Trophoblast cell (in vitro differentiated cells and primary cell): ENCODE data around the gene TAX1BP1.

Experiments used
- DNase-seq, 2 donors: peaks; one replicate each; pipeline ENCODE4 v3.0.0-alpha.2; 2016
- H2AFZ ChIP-seq: 2 replicates; pipeline ENCODE4 v1.6.1; 2013; ENCODE audit warnings: low read length, moderate library complexity, mild to moderate bottlenecking; ENCODE audit not compliant: insufficient read depth, poor library complexity
- H2AK5ac ChIP-seq: 2 replicates; pipeline ENCODE4 v1.6.1; 2013; ENCODE audit warnings: mild to moderate bottlenecking, low read length
- H2BK120ac ChIP-seq: 2 replicates; pipeline ENCODE4 v1.6.1; 2013; ENCODE audit warnings: low read length, mild to moderate bottlenecking, moderate library complexity; ENCODE audit not compliant: insufficient read depth, poor library complexity
- H2BK12ac ChIP-seq: 2 replicates; pipeline ENCODE4 v1.6.1; 2013; ENCODE audit warnings: mild to moderate bottlenecking, low read length, moderate library complexity
- H2BK5ac ChIP-seq: 2 replicates; pipeline ENCODE4 v1.6.1; 2013; ENCODE audit warnings: low read length, low read depth, moderate library complexity, mild to moderate bottlenecking; ENCODE audit not compliant: poor library complexity
- H3K14ac ChIP-seq: 2 replicates; pipeline ENCODE4 v1.6.1; 2013; ENCODE audit warnings: mild to moderate bottlenecking, low read length
- H3K18ac ChIP-seq: 2 replicates; pipeline ENCODE4 v1.6.1; 2013; ENCODE audit warnings: mild to moderate bottlenecking, low read length
- H3K23ac ChIP-seq: 2 replicates; pipeline ENCODE4 v1.6.1; 2013; ENCODE audit warnings: low read length
- H3K27ac ChIP-seq: 2 replicates; pipeline ENCODE4 v1.5.1; 2013; ENCODE audit warnings: low read depth, mild to moderate bottlenecking, inconsistent platforms, low read length, moderate library complexity
- H3K27me3 ChIP-seq: 2 replicates; pipeline ENCODE4 v1.6.1; 2013; ENCODE audit warnings: inconsistent platforms, mild to moderate bottlenecking, low read length, moderate library complexity; ENCODE audit not compliant: insufficient read depth
- H3K36me3 ChIP-seq, 2 experiments: 1 replicate in 1 of 2; 2 replicates in 1 of 2; pipeline ENCODE4 v1.6.1; 2013; ENCODE audit warnings: low read length in 2 of 2, mild to moderate bottlenecking in 2 of 2, moderate library complexity in 1 of 2; ENCODE audit not compliant: insufficient read depth in 2 of 2, control insufficient read depth in 1 of 2
- H3K4ac ChIP-seq: 2 replicates; pipeline ENCODE4 v1.6.1; 2013; ENCODE audit warnings: low read depth, mild to moderate bottlenecking, low read length, moderate library complexity
- H3K4me1 ChIP-seq, 2 experiments: 1 replicate in 1 of 2; 2 replicates in 1 of 2; pipeline ENCODE4 v1.6.1; 2013; ENCODE audit warnings: low read length in 2 of 2, mild to moderate bottlenecking in 2 of 2, moderate library complexity in 1 of 2; ENCODE audit not compliant: insufficient read depth in 2 of 2, control insufficient read depth in 1 of 2
- H3K4me2 ChIP-seq: 2 replicates; pipeline ENCODE4 v1.6.1; 2013; ENCODE audit warnings: inconsistent platforms, mild to moderate bottlenecking, low read length, moderate library complexity
- H3K4me3 ChIP-seq: 2 replicates; pipeline ENCODE4 v1.5.1; 2013; ENCODE audit warnings: mild to moderate bottlenecking, low read depth, low read length, inconsistent platforms
- H3K79me1 ChIP-seq: one replicate; pipeline ENCODE4 v1.6.1; 2013; ENCODE audit warnings: low read length
- H3K79me2 ChIP-seq: 2 replicates; pipeline ENCODE4 v1.6.1; 2013; ENCODE audit warnings: low read length, mild to moderate bottlenecking; ENCODE audit not compliant: control insufficient read depth, insufficient read depth, poor library complexity
- H3K9ac ChIP-seq: 2 replicates; pipeline ENCODE4 v1.6.1; 2013; ENCODE audit warnings: mild to moderate bottlenecking, low read length
- H3K9me3 ChIP-seq: 2 replicates; pipeline ENCODE4 v1.6.1; 2013; ENCODE audit warnings: low read depth, mild to moderate bottlenecking, control low read depth, inconsistent platforms, low read length; ENCODE audit not compliant: insufficient read depth
- H4K12ac ChIP-seq: 2 replicates; pipeline ENCODE4 v1.6.1; 2013; ENCODE audit warnings: low read depth, mild to moderate bottlenecking, low read length, moderate library complexity
- H4K8ac ChIP-seq: 2 replicates; pipeline ENCODE4 v1.6.1; 2013; ENCODE audit warnings: low read depth, mild to moderate bottlenecking, low read length, moderate library complexity
- H4K91ac ChIP-seq: one replicate; pipeline ENCODE4 v1.6.1; 2013; ENCODE audit warnings: low read depth, mild to moderate bottlenecking, low read length, moderate library complexity
- WGBS: extraction: QIAGEN DNeasy Blood & Tissue Kit; methylation state at CpG from one replicate; pipeline ENCODE4 v1.1.7; 2013; ENCODE audit warnings: missing lambda C conversion rate; ENCODE audit not compliant: insufficient read length, insufficient coverage; ENCODE audit errors: extremely low coverage; 5-methylcytosine and 5-hydroxymethylcytosine counted together

Gene TAX1BP1

GRCh38 chr7:27842094-27842692 is 102.2 kb downstream of the TAX1BP1 start:
- Histone ChIP-seq H2BK5ac (no peak overlapping the region), H2BK120ac (no peak overlapping the region), H3K27me3 (no peaks in the 10 kb centered on the region), H3K4ac (no peak overlapping the region), H3K14ac (no peak overlapping the region), H2BK12ac (no peak overlapping the region), H3K9ac (no peak overlapping the region), H3K4me1 (no peaks in the 10 kb centered on the region), H2AFZ (no peak overlapping the region), H4K12ac (no peak overlapping the region), H3K79me1 (no peaks in the 10 kb centered on the region), H3K9me3 (no peaks in the 10 kb centered on the region), H3K4me2 (no peak overlapping the region), H3K23ac (no peak overlapping the region), H2AK5ac (no peak overlapping the region), H3K27ac (no peak overlapping the region), H3K18ac (no peak overlapping the region), H3K4me3 (no peak overlapping the region), H4K8ac (no peak overlapping the region), H3K36me3 (no peaks in the 10 kb centered on the region), H4K91ac (no peak overlapping the region), H3K79me2 (no peaks in the 10 kb centered on the region)
- DNase-seq = no peak
- WGBS = no CpG with 5 or more reads among the region's 14 CpGs

- Histone ChIP-seq H4K12ac (no peak overlapping the region), H3K79me1 (no peaks in the 10 kb centered on the region), H3K27me3 (no peaks in the 10 kb centered on the region), H3K9me3 (no peaks in the 10 kb centered on the region), H3K27ac (no peak overlapping the region), H3K4me3 (no peak overlapping the region), H4K91ac (no peak overlapping the region), H2AFZ (no peak overlapping the region), H3K79me2 (no peaks in the 10 kb centered on the region), H2BK120ac (no peak overlapping the region), H3K9ac (no peak overlapping the region), H3K36me3 (no peaks in the 10 kb centered on the region), H3K4me2 (no peak overlapping the region), H4K8ac (no peak overlapping the region), H3K18ac (no peak overlapping the region), H3K23ac (no peak overlapping the region), H3K4ac (no peak overlapping the region), H2BK5ac (no peak overlapping the region), H2AK5ac (no peak overlapping the region), H3K14ac (no peak overlapping the region), H3K4me1 (no peaks in the 10 kb centered on the region), H2BK12ac (no peak overlapping the region)
- WGBS = no CpG with 5 or more reads among the region's 9 CpGs
- no peak for DNase-seq
Measured at GRCh38 chr7:27842851-27843250, 102.9 kb downstream of the TAX1BP1 start.

- Histone ChIP-seq H3K79me1 (no peaks in the 10 kb centered on the region), H3K4ac (no peak overlapping the region), H2BK120ac (no peak overlapping the region), H3K36me3 (no peaks in the 10 kb centered on the region), H2BK5ac (no peak overlapping the region), H4K91ac (no peak overlapping the region), H2AK5ac (no peak overlapping the region), H3K18ac (no peak overlapping the region), H4K12ac (no peak overlapping the region), H3K79me2 (no peaks in the 10 kb centered on the region), H3K14ac (no peak overlapping the region), H3K4me3 (no peak overlapping the region), H3K4me1 (no peaks in the 10 kb centered on the region), H2BK12ac (no peak overlapping the region), H3K23ac (no peak overlapping the region), H3K9me3 (no peaks in the 10 kb centered on the region), H4K8ac (no peak overlapping the region), H3K4me2 (no peak overlapping the region), H3K9ac (no peak overlapping the region), H2AFZ (no peak overlapping the region), H3K27ac (no peak overlapping the region), H3K27me3 (no peaks in the 10 kb centered on the region)
- WGBS = no CpG with 5 or more reads among the region's 15 CpGs
- DNase-seq = no peak
Measured at GRCh38 chr7:27843584-27844305, 103.8 kb downstream of the TAX1BP1 start.

GRCh38 chr7:27846388-27846787 is 106.4 kb downstream of the TAX1BP1 start:
- Histone ChIP-seq H4K91ac (no peak overlapping the region), H3K4ac (no peak overlapping the region), H3K4me3 (no peak overlapping the region), H3K27me3 (no peaks in the 10 kb centered on the region), H3K79me1 (no peaks in the 10 kb centered on the region), H3K36me3 (no peaks in the 10 kb centered on the region), H2AFZ (no peak overlapping the region), H3K79me2 (no peaks in the 10 kb centered on the region), H2BK5ac (no peak overlapping the region), H3K14ac (no peak overlapping the region), H3K9ac (no peak overlapping the region), H3K4me1 (no peaks in the 10 kb centered on the region), H3K9me3 (no peaks in the 10 kb centered on the region), H3K23ac (no peak overlapping the region), H3K18ac (no peak overlapping the region), H2BK120ac (no peak overlapping the region), H2BK12ac (no peak overlapping the region), H4K8ac (no peak overlapping the region), H2AK5ac (no peak overlapping the region), H4K12ac (no peak overlapping the region), H3K27ac (no peak overlapping the region), H3K4me2 (no peak overlapping the region)
- no peak for DNase-seq
- no CpG with 5 or more reads among the region's 3 CpGs for WGBS
